Fibroblast of skin of left biceps (primary cell): ENCODE data around the gene SPATA17.

Experiments used
- DNase-seq, 2 experiments: peaks; one replicate each; pipeline ENCODE4 v3.0.0-alpha.2; 2013; ENCODE audit warnings: low read depth in 2 of 2

SPATA17 gene

DNA sequence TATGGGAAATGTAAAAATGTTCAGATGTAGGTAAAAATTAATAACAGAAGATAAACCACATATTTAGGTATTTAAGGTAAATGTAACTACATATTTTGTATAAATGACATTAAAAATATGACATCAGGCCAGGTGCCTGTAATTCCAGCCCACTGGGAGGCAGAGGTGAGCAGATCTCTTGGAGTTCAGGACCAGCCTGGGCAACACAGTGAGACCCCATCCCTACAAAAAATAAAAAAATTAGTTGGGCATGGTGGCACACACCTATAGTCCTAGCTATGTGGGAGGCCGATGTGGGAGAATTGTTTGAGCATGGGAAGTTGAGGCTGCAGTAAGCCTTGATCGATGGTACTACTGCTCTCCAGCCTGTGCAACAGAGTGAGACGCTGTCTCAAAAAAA lies 216.5 kb downstream of the SPATA17 start:
- no peak for DNase-seq

DNA sequence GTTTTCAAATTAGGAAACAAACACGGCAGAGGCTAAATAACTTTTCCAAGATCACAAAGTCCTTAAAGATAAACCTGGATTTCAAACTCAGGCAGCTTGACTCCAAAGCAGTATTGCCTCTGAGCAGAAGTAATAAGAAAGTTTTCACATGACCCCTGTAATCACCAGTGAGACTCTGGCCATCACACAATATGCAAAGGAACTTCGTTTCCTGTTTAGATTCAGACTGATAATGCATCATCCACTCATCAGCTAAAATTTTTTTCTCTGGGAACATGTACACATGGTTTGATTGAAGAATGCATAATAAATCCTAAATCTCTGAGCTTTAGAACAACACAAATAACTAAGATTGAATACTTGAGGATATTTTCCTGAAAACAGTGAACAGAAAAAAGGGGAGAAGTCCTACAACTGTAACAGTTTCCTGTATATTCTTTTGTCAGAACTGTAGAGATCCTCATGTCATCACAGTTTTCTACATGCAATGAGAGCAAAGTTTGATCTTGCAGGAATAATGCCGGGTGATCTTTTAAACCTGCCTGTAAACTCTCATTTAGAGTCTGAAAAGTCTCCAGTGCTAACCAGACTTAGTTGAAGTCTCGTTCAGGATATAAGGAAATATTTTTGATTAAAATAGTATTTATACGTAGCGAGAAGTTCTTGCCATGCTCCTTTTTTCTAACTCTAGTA lies 225.3 kb downstream of the SPATA17 start:
- no peak for DNase-seq

DNA sequence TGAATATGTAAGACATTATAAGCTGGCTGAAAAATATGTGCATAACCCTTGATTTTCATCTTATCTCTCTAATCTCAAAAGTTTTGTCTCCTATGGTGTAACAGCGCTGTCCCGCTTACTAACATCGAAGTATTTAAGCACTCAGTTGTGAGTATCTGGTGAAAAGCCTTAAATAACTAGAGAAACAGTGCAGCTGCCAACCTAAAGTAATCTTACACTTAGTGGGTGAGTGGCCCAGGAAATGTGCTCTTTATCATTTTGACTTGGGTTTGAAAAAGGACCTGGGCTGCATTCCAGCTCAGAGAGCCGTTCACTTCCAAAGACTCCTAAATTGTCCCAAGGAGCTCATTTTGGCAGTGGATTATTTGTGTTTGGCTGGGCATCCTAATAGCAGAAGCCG lies 225.9 kb downstream of the SPATA17 start:
- no peak for DNase-seq

DNA sequence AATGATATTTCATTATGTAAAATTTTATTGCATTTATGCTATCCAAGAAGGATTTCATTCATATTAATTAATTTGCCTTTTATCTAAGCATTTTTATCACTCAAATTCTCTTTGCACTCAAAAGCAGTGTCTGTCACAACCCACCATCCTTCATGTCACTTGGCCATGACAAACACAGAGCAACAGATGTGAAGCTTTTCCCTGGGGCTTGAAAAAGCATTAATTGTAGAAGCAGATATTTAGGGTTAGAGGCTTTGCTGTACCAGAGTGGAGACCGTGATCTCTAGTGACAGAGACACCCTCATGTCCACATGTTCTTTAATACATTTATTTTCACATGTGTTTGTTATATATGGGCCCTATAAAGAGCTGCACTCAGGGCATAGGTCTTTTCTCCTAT lies 230.5 kb downstream of the SPATA17 start:
- no peak for DNase-seq

DNA sequence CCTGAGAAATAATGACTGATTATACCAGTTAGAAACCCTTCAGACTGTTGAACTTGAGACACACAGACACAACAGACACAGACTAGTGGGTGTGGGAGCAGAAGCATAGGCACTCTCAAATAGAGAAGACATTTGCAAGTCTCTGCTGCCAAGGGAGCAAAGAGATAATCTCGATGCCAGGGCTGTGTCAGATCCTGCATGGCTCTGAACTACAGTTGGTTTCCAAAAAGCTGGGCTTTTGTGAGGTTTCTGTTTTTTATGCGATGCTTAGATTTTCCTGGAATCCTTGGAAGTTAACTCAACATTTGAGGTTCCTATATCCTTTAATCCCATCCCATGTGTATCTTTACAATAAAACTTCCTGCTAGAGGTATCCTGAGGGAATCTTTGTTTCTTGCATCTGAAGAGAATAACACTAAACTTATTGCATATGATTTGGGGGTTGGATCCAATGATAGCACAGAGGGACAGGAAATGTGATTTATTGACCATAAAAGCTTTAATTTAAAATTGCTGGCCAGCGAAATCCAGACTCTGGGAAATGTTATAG lies 236.4 kb downstream of the SPATA17 start:
- no peak for DNase-seq

DNA sequence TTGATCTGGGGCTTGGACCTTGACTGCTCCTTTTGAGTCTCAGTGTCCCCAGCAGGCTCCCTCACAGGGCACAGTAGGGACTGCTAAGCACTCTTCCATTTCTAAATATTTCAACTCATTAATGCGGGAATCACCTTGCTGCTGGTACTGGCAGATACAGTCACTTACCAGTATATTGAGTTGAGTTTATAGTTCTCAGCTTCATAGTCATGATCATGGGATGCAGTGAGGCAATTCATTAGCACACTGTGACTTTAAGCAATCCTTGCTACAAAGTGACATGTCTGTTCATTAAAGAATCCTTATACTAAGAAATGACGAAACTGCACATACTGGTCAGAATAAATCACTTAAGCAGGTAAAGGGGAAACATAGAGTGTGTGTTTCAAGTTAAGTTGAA lies 240.8 kb downstream of the SPATA17 start:
- DNase-seq = no peak

DNA sequence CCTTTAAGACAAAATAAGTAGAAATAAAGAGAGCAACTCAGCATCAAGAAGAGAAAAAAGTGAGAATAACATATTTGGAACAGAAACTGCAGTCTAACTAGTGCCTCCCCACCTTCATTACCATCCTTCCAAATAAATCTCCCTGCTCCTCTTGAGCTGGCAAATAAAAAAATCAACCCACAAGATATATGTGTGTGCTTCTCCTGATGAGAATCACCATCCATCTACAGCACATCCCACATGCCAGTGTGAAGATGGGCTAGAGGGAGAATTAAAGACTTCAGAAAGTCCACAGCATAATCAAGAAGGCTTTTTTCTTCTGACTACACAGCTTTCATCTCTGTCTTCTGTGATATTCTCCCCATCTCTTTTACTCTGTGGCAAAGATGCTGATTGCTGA lies 244.1 kb downstream of the SPATA17 start:
- no peak for DNase-seq

DNA sequence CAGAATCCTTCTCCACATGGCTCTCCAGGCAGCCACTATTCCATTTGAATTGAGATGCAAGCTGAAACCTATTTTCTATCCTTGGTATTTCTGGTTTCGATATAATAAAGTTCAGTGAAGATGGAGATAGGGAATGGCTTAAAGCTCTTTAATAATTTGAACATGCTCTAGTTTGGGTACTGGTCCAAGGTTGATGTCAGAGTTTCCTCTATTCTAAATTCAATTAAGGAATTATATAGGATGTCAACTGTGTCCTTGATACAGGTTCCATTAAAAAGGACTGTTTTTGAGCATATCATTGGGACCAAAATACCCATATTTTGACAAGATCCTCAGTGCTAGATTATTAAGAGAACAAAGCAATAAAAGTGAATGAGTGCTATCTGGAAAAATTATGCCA lies 245.3 kb downstream of the SPATA17 start:
- DNase-seq = no peak

DNA sequence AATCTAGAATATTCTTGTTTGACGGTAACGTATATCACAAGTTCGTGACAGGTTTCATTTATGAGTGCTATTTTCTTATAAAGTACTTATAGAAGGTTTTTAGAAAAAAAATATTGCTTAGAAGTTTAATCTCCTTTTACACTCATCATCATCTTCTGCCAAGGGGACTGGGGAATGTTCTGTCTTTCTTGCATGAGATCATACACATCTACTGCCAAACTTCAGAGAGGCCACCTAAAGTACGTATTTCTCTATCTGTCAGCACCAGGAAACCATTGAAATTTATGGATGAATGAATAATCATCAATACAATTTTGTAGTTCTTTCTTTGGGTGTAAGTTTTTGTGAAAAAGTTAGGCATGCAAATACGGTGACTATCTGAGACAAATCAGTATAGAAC lies 245.8 kb downstream of the SPATA17 start:
- peak in 1 of 2 experiments; percentile 24 for DNase-seq

DNA sequence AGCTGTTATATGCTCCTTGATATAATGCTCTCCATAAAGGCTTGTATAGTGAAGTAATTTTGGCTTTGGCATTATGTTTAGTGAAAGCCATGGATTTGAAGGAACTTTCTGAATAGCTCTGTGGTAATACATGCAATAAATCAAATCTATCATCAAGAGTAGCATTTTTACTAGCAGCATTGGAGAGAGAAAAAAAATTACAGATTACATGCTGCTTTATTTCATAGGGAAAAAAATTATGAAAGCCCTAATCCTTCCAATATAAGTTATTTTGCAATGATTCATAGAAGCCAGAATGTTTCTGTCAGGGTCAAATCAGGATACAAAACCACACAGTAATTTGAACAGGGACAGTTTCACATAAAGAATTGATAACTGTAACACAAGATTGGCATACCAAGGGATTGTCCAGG lies 250.0 kb downstream of the SPATA17 start:
- DNase-seq = peak; percentile 78 to 87

DNA sequence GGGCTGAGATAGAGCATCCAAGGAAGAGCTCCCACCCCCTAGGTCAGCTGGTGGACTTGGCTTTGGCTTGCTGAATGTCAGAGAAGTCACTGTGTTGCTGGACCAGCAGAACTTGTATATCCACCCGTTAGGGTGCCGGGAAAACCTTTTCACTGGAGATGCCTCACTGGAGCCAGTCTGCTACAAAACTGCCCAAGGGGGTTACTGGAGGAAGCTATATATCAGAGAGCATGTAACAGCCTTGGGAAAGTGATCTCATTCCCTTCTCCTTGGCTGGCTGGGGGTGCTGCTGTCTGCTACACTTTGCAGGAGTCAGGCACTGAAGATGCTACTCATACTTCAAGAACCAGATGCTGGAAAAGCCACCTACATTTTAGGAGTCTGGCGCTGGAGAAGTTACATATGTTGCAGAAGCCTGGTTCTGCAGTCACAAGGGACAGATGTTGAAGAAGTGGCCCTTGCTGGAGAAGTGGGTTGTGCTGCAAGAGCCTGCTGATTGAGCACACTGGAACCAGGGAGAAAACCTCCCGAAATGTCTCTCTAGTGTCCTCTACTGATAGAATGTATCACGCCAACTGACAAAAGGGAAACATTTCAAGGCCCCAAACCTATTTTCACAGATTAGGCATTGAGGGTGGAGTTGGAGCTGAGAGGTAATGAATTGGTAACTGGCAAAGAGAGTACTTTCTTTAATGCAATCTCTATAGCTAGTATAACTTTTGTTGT lies 250.6 kb downstream of the SPATA17 start:
- peak; percentile 35 to 39 for DNase-seq

DNA sequence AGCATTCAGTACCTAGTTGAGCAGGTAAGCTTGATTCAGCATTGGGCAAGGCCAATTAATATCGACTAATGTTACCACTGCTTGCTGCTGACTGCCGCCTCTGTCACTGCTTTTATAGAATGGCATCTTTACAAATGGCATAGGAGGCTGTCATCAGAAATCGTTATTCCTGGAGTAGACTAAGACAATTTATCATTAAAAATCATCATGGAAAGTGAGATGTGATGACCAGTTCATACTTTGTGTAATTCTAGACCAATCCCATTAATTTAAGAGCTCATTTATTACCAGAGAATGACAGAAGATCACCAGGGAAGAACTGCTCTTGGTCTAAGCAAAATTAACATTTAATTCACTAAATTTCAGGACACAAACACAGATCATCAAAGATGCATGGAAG lies 254.0 kb downstream of the SPATA17 start:
- DNase-seq = no peak

DNA sequence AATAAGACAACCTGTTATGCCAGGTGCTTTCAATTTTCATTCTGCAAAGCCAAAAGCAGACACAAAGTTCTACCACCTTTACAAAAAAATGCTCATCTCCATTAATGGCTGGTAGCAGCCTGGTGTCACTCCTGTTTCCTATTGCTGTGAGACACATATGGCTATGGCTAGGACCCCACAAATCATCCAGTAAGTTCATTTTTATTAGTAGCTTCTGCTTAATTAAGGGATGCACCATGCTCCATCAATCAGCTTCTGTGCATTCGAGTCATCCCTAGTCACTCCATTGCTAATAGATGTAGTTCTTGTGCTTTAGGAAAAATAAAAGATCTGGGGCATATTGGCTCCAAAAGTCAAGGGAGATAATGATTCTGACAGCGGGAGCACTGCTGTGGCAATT lies 257.2 kb downstream of the SPATA17 start:
- DNase-seq = no peak

DNA sequence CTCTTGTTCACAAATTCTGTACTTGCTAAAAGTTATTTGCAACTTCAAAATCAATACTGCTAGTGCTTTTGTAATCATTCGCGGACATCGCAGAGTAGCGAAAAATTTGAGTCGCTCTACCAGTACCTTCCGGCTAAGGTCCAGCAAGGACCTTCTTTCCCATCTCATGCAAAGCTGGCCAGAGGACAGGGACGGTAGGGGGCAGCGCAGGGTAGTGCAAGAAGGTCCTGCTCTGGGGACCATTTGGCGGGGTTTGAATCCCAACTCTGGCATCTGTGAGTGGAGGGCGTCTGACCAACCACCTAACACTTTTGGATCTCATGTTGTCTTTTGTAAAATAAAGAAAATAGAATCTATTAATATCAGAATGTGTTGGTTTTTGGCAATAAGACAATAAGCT lies 258.3 kb downstream of the SPATA17 start:
- DNase-seq = no peak

DNA sequence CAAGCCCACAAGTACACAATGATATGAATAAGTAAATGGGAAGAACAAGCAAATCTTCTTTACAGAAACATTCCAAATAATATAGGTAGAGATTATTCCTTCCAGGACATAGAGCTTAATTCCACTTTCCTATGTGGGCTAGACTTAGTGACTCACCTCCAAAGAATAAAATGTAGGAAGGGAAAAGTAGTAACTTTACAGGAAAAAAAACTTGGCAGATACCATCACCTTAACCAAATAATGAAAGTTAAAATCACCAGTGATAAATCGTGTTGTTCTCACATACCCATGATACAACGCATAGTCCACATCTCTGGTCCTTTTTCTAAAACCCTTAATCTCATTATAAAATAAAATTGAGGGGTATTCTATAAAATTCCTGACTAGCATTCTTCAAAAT lies 260.8 kb downstream of the SPATA17 start:
- DNase-seq = no peak

DNA sequence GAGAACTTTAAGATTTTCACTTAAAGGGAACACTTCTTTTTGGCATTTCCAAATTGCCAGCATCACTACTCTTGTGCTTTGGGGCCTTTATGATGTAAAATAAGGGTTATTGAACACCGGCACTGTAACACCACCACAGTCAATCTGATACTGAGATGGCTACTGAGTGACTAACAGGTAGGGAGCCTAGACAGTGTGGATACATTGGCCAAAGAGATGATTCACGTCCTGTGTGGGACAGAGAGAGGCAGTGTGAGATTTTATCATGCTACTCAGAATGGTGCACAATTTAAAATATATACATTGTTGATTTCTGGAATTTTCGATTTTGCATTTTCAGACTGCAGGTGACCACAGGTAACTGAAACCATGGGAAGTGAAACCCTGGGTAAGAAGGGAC lies 261.6 kb downstream of the SPATA17 start:
- DNase-seq = no peak

DNA sequence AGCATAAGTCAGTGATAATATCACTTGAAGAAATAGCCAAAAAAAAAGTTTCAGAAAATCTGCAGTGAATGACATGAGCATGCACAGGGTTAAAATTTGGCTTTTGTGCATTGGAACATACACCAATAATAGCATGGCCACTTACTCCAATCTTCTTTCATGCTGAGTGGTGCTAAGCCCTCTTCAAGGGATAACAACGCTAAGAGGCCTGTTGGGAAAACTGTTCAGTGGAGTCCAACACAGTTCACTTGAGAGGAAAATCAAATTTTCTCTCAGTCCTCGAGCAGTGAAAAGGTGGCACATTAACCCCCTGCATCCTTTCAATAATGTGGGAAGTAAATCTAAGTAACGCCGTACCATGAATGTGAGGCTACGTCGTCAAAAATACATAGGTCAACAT lies 264.7 kb downstream of the SPATA17 start:
- DNase-seq = no peak

DNA sequence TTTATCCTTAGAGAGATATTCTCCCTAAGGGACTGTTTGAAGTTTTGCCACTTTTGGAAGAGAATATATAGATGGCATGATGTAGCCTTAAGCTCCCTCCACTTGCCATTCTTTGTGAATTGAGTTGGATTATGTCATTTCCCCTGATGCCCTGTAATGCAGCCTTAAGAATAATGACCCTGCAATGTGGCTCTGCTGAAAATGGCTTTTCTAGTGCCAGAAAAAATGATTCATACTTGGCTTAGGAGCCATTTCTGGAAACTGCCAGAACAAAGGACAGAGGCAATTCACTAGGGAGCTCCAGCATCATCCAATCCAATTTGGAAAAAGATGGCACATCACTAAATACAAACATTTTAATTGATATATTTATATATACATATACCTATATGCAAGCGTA lies 265.3 kb downstream of the SPATA17 start:
- no peak for DNase-seq

DNA sequence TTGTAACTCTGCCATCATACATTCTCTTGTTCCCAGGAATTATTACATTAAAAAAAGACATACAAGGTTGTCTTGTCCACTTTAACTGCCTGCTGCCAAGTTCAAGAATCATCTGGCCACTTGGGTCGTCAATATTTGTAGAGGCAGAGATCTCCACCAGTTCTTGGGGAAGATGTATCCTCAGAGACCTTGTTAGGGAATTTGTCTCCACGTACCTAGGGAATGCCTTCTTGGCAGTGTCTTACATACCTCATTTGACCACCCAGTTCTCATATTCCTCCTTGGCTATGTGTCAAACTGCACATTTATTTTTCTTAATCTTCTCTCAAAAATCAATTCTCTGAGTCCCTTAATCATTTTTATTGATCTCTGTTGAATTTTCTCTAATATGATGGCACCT lies 266.0 kb downstream of the SPATA17 start:
- no peak for DNase-seq

DNA sequence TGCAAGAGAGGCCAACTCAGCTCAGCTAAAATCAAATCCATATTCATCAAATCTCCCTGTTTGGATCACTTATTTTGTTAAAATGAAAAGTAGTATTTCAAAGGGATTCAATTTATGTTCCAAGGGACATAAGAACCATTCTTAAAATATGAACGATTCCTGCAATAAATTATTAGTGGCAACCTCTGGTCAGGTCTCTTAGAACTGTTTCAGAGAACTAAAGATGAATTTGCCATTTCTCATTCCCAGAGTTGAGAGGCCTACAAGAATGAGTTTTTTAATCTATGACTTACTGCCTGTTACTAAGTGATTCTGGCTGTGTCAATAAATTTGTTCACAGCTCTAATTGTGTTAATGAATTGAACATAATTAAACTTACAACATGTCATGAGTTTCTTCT lies 268.5 kb downstream of the SPATA17 start:
- DNase-seq = no peak

DNA sequence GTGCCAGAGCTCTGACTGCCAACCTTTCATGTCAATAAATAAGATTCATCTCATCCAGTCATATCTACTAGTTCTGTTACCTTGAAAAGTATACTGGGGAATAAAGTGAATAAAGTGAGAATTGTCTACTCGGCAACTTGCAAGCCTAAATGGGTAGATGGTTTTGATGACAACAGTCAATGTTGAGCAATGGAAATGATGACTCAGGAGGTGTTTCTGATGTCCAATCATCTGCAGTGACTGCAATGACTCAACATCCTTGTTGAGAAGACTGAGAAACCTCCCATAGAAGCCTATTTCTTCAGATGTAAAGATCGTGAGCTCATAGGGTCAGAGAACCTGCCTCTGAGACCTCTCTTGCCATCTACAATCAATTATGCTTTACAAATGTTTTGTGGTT lies 276.4 kb downstream of the SPATA17 start:
- no peak for DNase-seq

DNA sequence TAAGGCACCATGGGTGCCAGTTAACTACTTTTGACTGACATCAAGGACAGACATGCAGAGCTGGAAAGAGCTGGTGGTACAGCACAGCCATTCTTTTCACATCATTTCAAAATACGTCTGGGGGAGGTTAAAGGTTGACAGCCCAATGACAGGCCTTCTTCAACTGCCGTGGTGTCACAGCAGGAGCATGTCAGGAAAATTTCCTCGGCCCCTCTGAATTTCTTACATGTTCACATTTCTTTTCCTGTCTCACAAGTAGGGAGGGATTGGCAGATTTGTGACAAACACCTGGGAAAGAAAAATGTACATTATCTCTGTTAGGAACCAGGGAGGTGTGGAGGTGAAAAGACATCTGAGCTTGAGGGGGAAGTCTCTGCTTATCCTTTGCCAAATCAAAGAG lies 279.1 kb downstream of the SPATA17 start:
- DNase-seq = no peak

DNA sequence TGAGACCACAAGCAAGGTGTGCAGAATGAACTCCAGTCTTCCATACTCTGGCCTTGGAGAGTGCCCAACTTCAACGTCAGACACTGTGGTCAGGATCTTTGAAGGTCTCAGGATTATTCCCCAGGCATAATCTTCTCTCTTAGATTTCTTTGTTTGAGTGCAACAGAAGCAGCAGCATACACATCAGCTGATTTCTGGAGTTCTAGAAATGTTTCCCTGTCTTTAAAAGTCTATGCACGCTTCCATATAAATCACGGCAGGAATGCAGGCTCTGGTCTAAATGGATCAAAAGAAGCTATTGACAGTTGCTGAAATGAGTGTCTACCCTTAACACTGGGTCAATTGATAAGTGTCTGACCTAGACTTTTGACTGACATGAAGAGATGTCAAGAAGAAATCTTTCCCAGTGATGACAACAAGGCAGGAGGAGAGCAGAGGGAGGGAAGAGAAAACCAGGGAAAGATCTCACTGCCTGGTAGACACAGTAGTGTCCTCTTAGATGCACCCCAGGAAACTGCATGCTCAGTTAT lies 279.7 kb downstream of the SPATA17 start:
- no peak for DNase-seq
